IPS-15b (cell line): ENCODE data around the gene ECI1.

Experiments used
- H3K27me3 ChIP-seq: one replicate; pipeline ENCODE4 v1.6.1; 2013; ENCODE audit warnings: low read length; ENCODE audit not compliant: control insufficient read depth, insufficient read depth
- H3K36me3 ChIP-seq: one replicate; pipeline ENCODE4 v1.6.1; 2013; ENCODE audit warnings: low read length; ENCODE audit not compliant: control insufficient read depth, insufficient read depth
- H3K4me1 ChIP-seq: one replicate; pipeline ENCODE4 v1.6.1; 2013; ENCODE audit warnings: mild to moderate bottlenecking, low read length; ENCODE audit not compliant: control insufficient read depth, insufficient read depth
- H3K4me3 ChIP-seq: one replicate; pipeline ENCODE4 v1.5.1; 2013; ENCODE audit warnings: low read depth, low read length
- H3K9ac ChIP-seq: one replicate; pipeline ENCODE4 v1.6.1; 2013; ENCODE audit warnings: low read depth, mild to moderate bottlenecking, low read length
- H3K9me3 ChIP-seq: one replicate; pipeline ENCODE4 v1.6.1; 2013; ENCODE audit warnings: mild to moderate bottlenecking, low read length; ENCODE audit not compliant: control insufficient read depth, insufficient read depth

The ECI1 gene

DNA sequence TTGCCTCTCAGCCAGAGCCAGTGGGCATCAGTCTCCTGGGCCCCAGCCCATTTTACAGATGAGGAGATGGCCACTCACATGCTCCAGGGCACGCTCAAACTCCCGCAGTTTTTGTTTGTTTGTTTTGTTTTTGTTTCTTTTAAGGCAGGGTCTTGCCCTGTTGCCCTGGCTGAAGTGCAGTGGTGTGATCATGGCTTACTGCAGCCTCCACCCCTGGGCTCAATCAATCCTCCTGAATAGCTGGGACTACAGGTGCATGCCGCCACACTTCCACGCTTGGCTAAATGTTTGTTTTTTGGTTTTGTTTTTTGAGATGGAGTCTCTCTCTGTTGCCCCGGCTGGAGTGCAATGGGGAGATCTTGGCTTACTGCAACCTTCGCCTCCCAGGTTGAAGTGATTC is 24.5 kb downstream of the ECI1 start:
- H3K4me1 ChIP-seq: no peaks in the 10 kb centered on the region
- no peaks in the 10 kb centered on the region for H3K27me3 ChIP-seq

DNA sequence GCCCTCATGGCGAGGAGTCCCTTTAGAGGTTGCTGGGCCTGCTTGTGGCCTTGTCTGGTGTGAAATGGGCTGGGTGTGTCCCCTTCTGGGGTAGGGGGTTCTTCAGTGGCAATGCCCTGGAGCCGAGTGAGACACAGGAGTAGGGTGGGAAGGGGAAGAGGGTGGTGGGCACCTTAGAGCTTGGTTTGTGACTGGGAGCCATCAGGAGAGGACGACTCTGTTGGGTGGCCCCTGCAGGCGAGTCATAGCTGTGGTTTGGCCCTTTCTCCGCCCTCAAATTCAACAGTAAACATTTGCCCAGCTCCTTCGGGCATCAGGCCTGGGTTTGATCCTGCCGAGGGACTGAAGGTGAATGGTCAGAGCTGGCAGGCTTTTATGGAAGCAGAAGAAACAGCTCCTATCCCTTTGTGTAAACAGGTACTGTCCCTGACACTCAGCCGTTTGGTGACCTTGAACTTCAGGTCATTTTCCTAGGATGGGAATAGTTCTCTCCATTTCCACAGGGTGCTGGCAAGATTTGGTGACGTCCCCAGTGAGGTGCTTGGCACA is 25.1 kb downstream of the ECI1 start:
- H3K27me3 ChIP-seq: no peaks in the 10 kb centered on the region
- peaks cover 28% of the 10 kb centered on the region for H3K36me3 ChIP-seq
- H3K4me1 ChIP-seq: no peaks in the 10 kb centered on the region
- no peak overlapping the region for H3K4me3 ChIP-seq
- no peak overlapping the region for H3K9ac ChIP-seq
- no peaks in the 10 kb centered on the region for H3K9me3 ChIP-seq

More for the DNA sequence above, 24.5 kb downstream of the ECI1 start:
- Histone ChIP-seq H3K4me3 (no peak overlapping the region), H3K36me3 (peaks cover 34% of the 10 kb centered on the region), H3K9me3 (no peaks in the 10 kb centered on the region), H3K9ac (no peak overlapping the region)

DNA sequence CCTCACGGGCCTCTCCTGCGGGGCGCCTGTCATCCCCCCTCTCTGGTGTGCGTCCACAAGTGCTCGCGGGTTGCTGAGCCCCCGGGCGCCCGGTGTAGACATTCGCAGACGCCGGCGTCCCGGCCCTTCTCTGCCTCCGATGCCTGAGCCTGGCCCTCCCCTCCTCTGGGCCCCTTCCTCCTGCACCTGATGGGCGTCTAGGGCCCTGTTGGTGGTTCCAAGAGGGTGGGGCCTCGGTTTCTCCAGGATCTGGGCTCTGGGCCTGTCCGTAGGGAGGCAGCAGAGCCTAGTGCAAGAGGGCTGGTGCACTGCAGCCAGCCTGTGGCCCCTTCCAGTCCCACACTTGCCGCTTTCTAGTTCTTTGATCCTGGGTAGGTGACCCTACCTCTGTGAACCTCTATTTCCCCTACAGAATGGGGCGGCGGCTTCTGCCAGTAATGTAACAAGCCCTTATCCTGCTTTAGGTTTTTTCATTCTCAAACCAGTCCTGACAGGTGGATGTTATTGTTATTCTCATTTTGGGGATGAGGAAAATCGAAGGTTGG is 27.4 kb downstream of the ECI1 start:
- H3K36me3 ChIP-seq: peaks cover 14% of the 10 kb centered on the region
- peak overlapping the region; percentile 87 for H3K4me3 ChIP-seq
- peak overlapping the region; percentile 87 for H3K9ac ChIP-seq
- H3K27me3 ChIP-seq: no peaks in the 10 kb centered on the region
- H3K4me1 ChIP-seq: no peaks in the 10 kb centered on the region
- no peaks in the 10 kb centered on the region for H3K9me3 ChIP-seq

DNA sequence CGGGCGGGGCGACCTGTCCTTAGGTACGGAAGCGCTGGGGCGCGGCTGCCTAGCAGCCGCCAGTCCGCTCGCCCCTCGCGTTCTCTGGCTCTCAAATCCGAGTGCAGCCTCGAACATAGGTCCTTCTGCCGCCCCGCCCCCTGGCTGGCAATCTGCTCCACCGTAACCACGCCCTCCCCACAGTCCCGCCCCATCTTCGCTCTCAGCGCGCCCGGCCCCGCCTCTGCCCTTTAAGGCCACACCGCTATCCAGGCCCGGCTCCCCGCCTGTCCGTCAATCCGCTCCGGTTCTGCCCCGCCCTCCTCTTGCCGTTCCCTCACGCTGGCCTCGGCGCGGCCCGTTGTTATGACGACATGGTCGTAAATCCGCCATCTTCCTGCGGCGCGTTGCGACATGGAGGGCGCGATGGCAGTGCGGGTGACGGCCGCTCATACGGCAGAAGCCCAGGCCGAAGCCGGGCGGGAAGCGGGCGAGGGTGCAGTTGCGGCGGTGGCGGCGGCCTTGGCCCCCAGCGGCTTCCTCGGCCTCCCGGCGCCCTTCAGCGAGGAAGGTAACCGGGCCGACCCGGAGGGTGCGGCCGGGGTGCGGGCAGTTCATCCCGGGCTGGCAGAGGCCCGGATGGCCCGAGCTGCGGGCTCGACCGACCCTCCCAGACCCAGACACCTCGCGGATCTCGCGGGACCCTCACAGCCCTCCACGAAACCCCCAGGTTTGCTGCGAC is 28.0 kb downstream of the ECI1 start, which contains the start of gene E4F1:
Gene E4F1, plus strand, starts transcription at position 371 of the 721 bp plus-strand sequence. Its CDS starts 23 bp downstream, at position 394.
- H3K9me3 ChIP-seq: no peaks in the 10 kb centered on the region
- peak within 1 kb of the TSS; percentile 87 for H3K9ac ChIP-seq
- H3K4me3 ChIP-seq: peak within 1 kb of the TSS; percentile 87
- H3K4me1 ChIP-seq: no peaks in the 10 kb centered on the region
- peaks cover 8% of the 10 kb centered on the region for H3K36me3 ChIP-seq
- no peaks in the 10 kb centered on the region for H3K27me3 ChIP-seq

DNA sequence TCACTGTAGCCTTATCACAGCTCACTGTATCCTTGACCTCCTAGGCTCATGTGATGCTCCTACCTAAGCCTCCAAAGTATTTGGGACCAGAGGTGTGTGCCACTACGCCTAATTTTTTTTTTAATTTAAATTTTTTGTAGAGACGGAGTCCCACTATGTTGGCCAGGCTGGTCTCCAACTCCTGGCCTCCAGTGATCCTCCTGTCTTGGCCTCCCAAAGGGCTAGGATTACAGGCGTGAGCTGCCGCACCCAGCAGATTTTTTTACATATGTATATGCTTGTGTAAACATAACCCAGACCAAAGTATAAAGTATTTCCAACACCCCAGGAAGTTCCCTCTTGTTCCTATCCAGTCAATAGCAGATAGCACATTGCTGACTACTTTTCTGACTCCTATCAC is 35.1 kb downstream of the ECI1 start:
- H3K4me1 ChIP-seq: no peaks in the 10 kb centered on the region
- peaks cover 11% of the 10 kb centered on the region for H3K36me3 ChIP-seq
- no peak overlapping the region for H3K9ac ChIP-seq
- H3K9me3 ChIP-seq: no peaks in the 10 kb centered on the region
- H3K27me3 ChIP-seq: no peaks in the 10 kb centered on the region
- H3K4me3 ChIP-seq: no peak overlapping the region

DNA sequence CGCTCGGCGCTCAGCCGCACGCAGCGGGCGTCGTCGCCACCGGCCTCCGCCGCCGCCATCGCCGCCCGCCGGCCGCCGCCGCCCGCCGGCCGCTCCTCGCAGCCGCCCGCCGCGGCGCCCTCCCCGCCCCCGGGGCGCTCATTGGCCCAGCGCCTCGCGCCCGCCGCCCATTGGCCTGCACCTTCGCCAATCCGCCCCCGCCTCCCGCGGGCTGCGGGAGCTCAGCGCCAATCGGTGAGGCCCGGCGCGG is 36.7 kb downstream of the ECI1 start, which contains the start of gene PGP:
Gene PGP, minus strand, starts transcription at position 122 of the 250 bp plus-strand sequence. Its CDS starts 63 bp downstream, at position 59.
- H3K4me1 ChIP-seq: no peaks in the 10 kb centered on the region
- peaks cover 14% of the 10 kb centered on the region for H3K36me3 ChIP-seq
- no peaks in the 10 kb centered on the region for H3K27me3 ChIP-seq
- H3K4me3 ChIP-seq: peak within 1 kb of the TSS; percentile 89
- peak within 1 kb of the TSS; percentile 77 for H3K9ac ChIP-seq
- H3K9me3 ChIP-seq: no peaks in the 10 kb centered on the region

DNA sequence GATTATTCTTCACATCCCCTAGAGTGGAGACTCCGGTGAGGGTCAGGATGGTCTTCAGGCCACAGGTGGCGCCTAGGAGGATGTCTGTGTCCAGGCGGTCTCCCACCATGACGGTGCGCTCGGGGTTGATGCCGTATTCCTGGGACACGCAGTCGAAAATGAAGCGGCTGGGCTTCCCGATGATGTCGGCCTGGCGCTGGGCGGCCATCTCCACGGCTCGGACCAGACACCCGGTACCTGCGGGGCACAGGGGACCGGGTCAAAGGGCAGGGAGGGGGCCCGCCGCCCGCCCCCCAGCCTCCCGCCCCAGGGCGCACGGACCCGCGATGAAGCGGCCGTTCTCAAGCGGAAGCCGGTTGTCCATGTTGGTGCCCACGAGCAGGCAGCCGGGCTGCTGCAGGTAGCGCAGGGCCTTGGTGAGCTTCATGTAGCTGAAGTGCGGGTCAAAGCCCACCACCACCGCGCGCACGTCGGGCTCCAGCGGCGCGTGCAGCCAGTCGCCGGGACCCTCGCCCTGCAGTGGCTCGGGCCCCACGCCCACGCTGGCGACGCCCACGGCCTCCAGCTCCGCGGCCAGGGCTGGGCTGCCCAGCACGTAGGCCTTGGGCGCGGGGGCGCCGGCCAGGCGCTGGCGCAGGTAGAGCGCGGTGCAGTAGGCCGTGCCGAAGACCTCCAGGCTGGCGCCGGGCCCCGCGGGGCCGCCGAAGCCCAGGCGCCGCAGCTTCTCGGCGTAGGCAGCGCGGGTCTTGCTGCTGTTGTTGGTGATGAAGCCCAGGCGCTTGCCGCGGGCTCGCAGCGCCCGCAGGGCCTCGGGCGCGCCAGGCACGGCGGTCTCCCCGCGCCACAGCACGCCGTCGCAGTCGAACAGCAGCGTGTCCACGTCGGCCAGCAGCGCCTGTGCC is 37.3 kb downstream of the ECI1 start:
- Histone ChIP-seq H3K27me3 (no peaks in the 10 kb centered on the region), H3K9ac (peak overlapping the region; percentile 60), H3K36me3 (peaks cover 20% of the 10 kb centered on the region), H3K9me3 (no peaks in the 10 kb centered on the region), H3K4me3 (peak overlapping the region; percentile 75), H3K4me1 (no peaks in the 10 kb centered on the region)

DNA sequence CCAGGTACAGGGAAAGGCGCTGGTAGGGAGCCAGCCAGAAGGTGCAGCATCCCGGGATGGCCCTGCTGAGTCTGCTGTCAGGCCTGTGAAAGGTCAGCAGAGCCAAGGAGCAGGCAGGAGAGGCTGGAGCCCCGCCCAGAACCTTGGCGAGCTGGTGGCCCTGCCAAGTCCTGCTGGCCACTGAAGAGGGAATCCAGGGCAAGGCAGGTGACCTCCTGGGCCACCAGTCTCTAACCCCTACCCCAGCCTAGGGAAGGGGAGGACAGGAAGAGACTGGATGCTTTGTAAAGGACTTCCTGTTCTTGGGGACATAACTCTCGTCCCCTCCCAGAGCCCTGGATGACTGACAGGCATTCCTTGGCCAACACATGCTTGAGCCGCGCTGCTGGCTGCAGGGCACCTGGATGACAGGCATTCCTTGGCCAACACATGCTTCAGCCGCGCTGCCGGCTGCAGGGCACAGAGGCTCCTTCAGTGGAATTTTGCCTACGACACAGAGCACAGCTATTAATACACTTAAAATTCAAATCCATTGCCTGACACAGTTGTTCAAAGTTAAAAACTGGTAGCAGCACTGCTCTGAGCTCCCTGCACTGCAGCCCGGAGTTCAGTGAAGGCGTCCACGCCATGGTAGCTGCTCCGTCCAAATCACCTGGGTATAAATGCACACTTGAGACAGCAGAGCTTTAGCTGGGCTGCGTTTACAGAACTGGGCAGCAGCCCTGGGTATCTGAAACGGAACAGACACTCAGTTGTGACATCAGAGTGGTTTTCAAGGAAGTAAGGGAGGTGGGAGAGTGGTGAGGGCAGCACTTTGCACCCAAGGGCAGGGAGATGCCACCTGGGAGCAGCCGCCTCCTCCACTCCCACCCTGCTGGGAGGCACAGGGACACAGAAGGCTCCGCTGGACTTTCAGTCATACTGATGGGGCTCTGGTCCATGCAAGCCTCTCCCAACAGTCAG is 38.7 kb downstream of the ECI1 start:
- peaks cover 34% of the 10 kb centered on the region for H3K36me3 ChIP-seq
- H3K9ac ChIP-seq: peak overlapping the region; percentile 12
- H3K4me1 ChIP-seq: no peaks in the 10 kb centered on the region
- peak overlapping the region; percentile 75 for H3K4me3 ChIP-seq
- H3K9me3 ChIP-seq: no peaks in the 10 kb centered on the region
- H3K27me3 ChIP-seq: no peaks in the 10 kb centered on the region

DNA sequence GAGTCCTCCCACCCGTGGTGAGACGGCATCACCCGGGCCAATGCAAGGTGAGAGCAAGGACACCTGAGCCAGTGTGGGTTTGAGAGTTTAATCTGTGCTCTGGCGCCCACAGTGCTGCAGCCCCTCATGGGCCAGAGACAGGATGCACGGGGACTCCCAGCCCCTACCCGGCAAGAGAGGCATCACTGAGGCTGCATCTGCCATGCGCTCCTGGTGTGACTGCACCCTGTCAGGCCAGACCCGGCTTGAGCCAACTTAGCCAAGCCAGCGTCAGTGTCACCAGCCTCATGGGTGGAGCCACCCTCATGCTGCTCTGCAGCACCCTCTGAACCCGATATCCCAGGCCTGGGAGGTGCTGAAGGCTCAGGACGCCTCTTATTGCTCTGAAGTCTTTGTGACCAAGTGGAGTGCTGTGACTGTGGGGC is 39.5 kb downstream of the ECI1 start:
- H3K4me3 ChIP-seq: no peak overlapping the region

DNA sequence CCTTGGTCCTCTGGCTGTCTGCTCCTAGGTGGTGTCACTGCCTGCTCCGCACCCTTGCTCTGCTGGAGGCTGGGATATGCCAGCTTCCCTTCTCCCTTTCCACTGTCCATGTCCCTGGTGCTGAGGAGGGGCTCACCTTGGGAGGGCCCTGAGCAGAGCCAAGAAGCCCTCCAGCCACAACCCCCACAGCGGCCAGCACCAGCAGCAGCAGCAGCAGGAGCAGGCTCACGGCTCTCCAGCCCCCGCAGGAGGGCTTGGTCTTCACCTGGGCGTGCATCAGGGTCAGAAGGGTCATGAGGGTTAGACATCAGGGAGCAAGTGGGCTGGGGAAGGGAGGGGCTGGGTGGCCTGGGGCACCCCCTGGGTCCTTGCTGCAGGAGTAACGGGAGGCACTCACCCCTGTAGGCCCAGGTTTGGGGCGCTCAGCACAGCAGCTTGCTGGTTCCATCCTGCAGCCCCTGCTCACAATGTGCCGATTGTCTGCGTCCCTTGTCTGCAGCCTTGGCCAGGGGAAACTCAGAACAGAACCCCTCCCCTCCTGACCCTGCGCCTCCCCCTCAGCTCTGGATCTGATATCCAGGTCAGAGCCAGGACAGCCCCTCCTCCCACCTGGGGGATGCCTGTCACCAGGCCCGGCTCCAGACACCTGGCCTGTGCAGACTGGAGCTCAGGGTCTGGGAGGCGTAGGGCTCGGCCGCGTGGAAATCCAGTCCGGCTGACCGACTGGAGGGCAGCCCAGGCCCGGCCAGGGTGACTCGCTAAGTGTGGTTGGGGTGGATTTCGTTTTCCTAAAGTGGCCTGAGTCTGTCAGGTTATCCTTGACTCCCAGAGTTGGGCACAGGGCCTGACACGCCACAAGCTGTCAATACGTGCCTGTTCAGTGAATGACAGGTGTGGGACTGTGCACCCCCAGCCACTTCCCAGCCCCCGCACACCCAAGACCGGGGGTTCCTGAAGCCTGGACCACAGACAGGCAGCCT is 40.7 kb downstream of the ECI1 start, which contains the start of gene BRICD5:
Gene BRICD5, minus strand, starts transcription at position 478 of the 980 bp plus-strand sequence. Its CDS starts 30 bp downstream, at position 448.
- Histone ChIP-seq H3K9me3 (no peaks in the 10 kb centered on the region), H3K4me3 (no peak within 1 kb of the TSS), H3K36me3 (peaks cover 45% of the 10 kb centered on the region), H3K9ac (peak within 1 kb of the TSS; percentile 47), H3K27me3 (no peaks in the 10 kb centered on the region), H3K4me1 (no peaks in the 10 kb centered on the region)

More for the DNA sequence above, 39.5 kb downstream of the ECI1 start:
- H3K27me3 ChIP-seq: no peaks in the 10 kb centered on the region
- no peaks in the 10 kb centered on the region for H3K4me1 ChIP-seq
- H3K9ac ChIP-seq: no peak overlapping the region
- peaks cover 41% of the 10 kb centered on the region for H3K36me3 ChIP-seq
- H3K9me3 ChIP-seq: no peaks in the 10 kb centered on the region
